Panc1 (cell line): ENCODE data around the gene PRDM10. TPM values are rescaled to one million over a fixed set of nuclear protein-coding genes. Genes with fewer than 3 reads are reported as not detected.

ENCODE experiments used
- ATAC-seq: fragments of 200-7000 bp; cut with Tn5 transposase; 2 replicates; pipeline ENCODE4 v1.9.1; 2020; ENCODE audit warnings: mild to moderate bottlenecking, moderate library complexity
- BruUV-seq: library from RNA; stranded (reverse); fragments of 400-500 nt; replicated peaks from 2 replicates; lab custom pipeline; 2021; lab: Mats Ljungman, UMichigan
- CTCF ChIA-PET: fragments of 300-600 bp; sonication (Branson Sonifier 250); formaldehyde crosslinking; loops from one replicate; lab custom pipeline; 2022; ENCODE audit warnings: antibody characterized with exemption; lab: Charles Lee
- POLR2A ChIA-PET: fragments of 300-600 bp; sonication (Branson Sonifier 250); formaldehyde crosslinking; loops from one replicate; lab custom pipeline; 2022; ENCODE audit warnings: antibody characterized with exemption; lab: Charles Lee
- DNase-seq: peaks from one replicate; pipeline ENCODE4 v3.0.0-alpha.2; 2010; ENCODE audit warnings: low read depth, low spot score
- H3K27ac ChIP-seq: 2 replicates; pipeline ENCODE4 v1.5.1; 2011; ENCODE audit warnings: mild to moderate bottlenecking, low read length, inconsistent platforms
- H3K27me3 ChIP-seq: fragments of 200-500 bp; sonication (Bioruptor generic); 2 replicates; pipeline ENCODE4 v1.6.0; 2014; ENCODE audit warnings: low read length, inconsistent platforms; ENCODE audit not compliant: control insufficient read depth, insufficient read depth
- H3K36me3 ChIP-seq: fragments of 200-500 bp; sonication (Bioruptor generic); 2 replicates; pipeline ENCODE4 v1.5.1; 2014; ENCODE audit warnings: inconsistent platforms, mild to moderate bottlenecking, low read length, moderate library complexity; ENCODE audit not compliant: control insufficient read depth, insufficient read depth
- H3K4me1 ChIP-seq: 2 replicates; pipeline ENCODE4 v1.5.1; 2011; ENCODE audit warnings: inconsistent platforms, mild to moderate bottlenecking, low read length, moderate library complexity; ENCODE audit not compliant: control insufficient read depth, insufficient read depth
- H3K4me3 ChIP-seq, 2 experiments: 2 replicates each; pipeline ENCODE4 v1.5.1; 2011 to 2012; ENCODE audit warnings: low read depth in 2 of 2, low read length in 2 of 2, mild to moderate bottlenecking in 2 of 2, inconsistent platforms in 1 of 2, moderate library complexity in 1 of 2
- H3K9me3 ChIP-seq: fragments of 200-500 bp; sonication (Bioruptor generic); 2 replicates; pipeline ENCODE4 v1.5.1; 2014; ENCODE audit warnings: low read depth, mild to moderate bottlenecking, inconsistent platforms, low read length, moderate library complexity; ENCODE audit not compliant: control insufficient read depth, insufficient read depth
- POLR2AphosphoS5 ChIP-seq: IDR thresholded peaks from 2 replicates; pipeline ENCODE4 v1.6.1; 2012; ENCODE audit warnings: mild to moderate bottlenecking, low read depth, low read length, moderate library complexity
- SIN3A ChIP-seq: IDR thresholded peaks from 2 replicates; pipeline ENCODE4 v1.6.1; 2012; ENCODE audit warnings: low read depth, mild to moderate bottlenecking, low read length, moderate library complexity, borderline replicate concordance; ENCODE audit not compliant: insufficient read depth
- TCF7L2 ChIP-seq: IDR thresholded peaks from 2 replicates; pipeline ENCODE4 v1.6.1; 2011; ENCODE audit warnings: mild to moderate bottlenecking, low read depth, low read length, inconsistent platforms
- in situ Hi-C: cut with HindIII; loops from 2 replicates; pipeline ENCODE4 v1.10.0; 2016; ENCODE audit warnings: low sequenced_read_pairs, low pct_unique_long_range_greater_than_20kb
- intact Hi-C: fragments of 100-400 bp; cut with micrococcal nuclease; formaldehyde crosslinking; loops from one replicate; pipeline ENCODE4 v1.10.0; 2022; ENCODE audit not compliant: unreplicated experiment
- total RNA-seq: library from RNA; stranded (reverse); gene quantifications from one replicate; pipeline ENCODE4 v1.2.1, GENCODE V29; 2021; ENCODE audit not compliant: unreplicated experiment
- TF ChIP-seq, protein P1 (sequence below), 2 experiments: IDR thresholded peaks; 2 replicates each; pipeline ENCODE4 v1.6.1; 2011 to 2012; ENCODE audit warnings: low read depth in 2 of 2, control low read depth in 1 of 2, low read length in 1 of 2, mild to moderate bottlenecking in 1 of 2, moderate library complexity in 1 of 2; ENCODE audit not compliant: insufficient read depth in 1 of 2
- TF ChIP-seq, protein P2 (sequence below): fragments of 450-650 bp; IDR thresholded peaks from 2 replicates; pipeline ENCODE4 v1.5.1; 2017; ENCODE audit warnings: mild to moderate bottlenecking

The PRDM10 gene
- total RNA-seq, 1 experiment from 2014 or later, result 12.5 TPM

DNA sequence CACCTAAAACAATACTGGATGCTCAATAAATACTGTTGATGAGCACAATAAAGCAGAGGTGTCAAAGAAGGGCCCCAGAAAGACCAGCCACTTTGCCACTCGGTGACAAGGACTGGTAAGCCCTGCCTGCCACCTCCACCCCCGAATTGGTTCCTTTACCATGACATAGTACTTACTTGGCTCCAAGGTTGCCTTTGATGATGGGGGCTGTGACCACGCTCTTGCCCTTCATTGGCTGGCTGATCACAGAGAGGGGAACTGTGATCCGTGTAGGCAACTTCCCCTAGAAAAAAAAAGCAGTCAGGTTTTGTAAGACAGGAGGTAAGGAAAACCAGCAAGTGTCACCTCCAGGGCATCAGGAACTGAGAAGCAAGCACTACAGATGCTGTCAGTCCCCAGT is 136.9 kb downstream of the PRDM10 start:
- H3K36me3 ChIP-seq, result peaks cover 11% of the 10 kb centered on the region; the same call in 1 of the 2 replicates

DNA sequence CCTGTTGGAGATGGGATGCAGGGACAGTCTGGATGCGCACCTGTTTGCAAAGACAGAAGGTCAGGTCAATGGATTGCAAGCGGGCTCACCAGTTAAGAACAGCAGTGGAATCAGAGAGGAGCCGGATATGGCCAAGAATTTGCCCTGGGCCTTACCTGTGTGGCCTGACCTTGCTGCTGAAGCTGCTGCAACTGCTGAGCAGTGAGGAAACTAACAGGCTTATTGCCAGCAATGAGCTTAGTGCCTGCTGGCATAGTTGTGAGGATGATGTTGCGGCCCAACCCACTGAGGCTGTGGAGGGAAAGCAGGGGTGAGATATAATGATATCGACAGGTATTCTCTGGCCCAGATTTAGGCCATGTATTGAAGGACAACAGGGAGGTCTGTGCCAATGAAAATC is 137.8 kb downstream of the PRDM10 start:
- Histone ChIP-seq H3K4me1 (peaks cover 29% of the 10 kb centered on the region), H3K27me3 (no peaks in the 10 kb centered on the region), H3K9me3 (no peaks in the 10 kb centered on the region), H3K27ac (peak overlapping the region; percentile 40; the same call in 1 of the 2 replicates), H3K4me3 (no peak overlapping the region), H3K36me3 (peaks cover 8% of the 10 kb centered on the region; the same call in 1 of the 2 replicates)
- in situ Hi-C loops (no loop called here), intact Hi-C loops (no loop called here)
- POLR2A ChIA-PET, result no interaction called here
- BruUV-seq, result no TSS peak
- ATAC-seq (no peak), DNase-seq (no peak)
- CTCF ChIA-PET, result no interaction called here
- TF ChIP-seq POLR2AphosphoS5 (no peak), TCF7L2 (no peak), SIN3A (no peak)
- TF ChIP-seq, protein P1, sequence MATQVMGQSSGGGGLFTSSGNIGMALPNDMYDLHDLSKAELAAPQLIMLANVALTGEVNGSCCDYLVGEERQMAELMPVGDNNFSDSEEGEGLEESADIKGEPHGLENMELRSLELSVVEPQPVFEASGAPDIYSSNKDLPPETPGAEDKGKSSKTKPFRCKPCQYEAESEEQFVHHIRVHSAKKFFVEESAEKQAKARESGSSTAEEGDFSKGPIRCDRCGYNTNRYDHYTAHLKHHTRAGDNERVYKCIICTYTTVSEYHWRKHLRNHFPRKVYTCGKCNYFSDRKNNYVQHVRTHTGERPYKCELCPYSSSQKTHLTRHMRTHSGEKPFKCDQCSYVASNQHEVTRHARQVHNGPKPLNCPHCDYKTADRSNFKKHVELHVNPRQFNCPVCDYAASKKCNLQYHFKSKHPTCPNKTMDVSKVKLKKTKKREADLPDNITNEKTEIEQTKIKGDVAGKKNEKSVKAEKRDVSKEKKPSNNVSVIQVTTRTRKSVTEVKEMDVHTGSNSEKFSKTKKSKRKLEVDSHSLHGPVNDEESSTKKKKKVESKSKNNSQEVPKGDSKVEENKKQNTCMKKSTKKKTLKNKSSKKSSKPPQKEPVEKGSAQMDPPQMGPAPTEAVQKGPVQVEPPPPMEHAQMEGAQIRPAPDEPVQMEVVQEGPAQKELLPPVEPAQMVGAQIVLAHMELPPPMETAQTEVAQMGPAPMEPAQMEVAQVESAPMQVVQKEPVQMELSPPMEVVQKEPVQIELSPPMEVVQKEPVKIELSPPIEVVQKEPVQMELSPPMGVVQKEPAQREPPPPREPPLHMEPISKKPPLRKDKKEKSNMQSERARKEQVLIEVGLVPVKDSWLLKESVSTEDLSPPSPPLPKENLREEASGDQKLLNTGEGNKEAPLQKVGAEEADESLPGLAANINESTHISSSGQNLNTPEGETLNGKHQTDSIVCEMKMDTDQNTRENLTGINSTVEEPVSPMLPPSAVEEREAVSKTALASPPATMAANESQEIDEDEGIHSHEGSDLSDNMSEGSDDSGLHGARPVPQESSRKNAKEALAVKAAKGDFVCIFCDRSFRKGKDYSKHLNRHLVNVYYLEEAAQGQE (IDR thresholded peaks at IDR 0.05; ENCODE audit: insufficient read depth in 1 of 2, low read depth in 2 of 2, low read length in 1 of 2), result no peak
- TF ChIP-seq, protein P2, sequence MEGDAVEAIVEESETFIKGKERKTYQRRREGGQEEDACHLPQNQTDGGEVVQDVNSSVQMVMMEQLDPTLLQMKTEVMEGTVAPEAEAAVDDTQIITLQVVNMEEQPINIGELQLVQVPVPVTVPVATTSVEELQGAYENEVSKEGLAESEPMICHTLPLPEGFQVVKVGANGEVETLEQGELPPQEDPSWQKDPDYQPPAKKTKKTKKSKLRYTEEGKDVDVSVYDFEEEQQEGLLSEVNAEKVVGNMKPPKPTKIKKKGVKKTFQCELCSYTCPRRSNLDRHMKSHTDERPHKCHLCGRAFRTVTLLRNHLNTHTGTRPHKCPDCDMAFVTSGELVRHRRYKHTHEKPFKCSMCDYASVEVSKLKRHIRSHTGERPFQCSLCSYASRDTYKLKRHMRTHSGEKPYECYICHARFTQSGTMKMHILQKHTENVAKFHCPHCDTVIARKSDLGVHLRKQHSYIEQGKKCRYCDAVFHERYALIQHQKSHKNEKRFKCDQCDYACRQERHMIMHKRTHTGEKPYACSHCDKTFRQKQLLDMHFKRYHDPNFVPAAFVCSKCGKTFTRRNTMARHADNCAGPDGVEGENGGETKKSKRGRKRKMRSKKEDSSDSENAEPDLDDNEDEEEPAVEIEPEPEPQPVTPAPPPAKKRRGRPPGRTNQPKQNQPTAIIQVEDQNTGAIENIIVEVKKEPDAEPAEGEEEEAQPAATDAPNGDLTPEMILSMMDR, result no peak

More for the DNA sequence above, 136.9 kb downstream of the PRDM10 start:
- intact Hi-C loops (no loop called here), in situ Hi-C loops (no loop called here)
- ChIA-PET POLR2A (no interaction called here), CTCF (no interaction called here)
- ATAC-seq, result no peak
- no TSS peak for BruUV-seq
- Histone ChIP-seq H3K4me3 (no peak overlapping the region), H3K4me1 (peaks cover 29% of the 10 kb centered on the region), H3K9me3 (no peaks in the 10 kb centered on the region), H3K27me3 (no peaks in the 10 kb centered on the region), H3K27ac (peak overlapping the region; percentile 67)
- TF ChIP-seq, protein P2, result no peak
- no peak for TF ChIP-seq SIN3A
- TF ChIP-seq POLR2AphosphoS5, result no peak
- TF ChIP-seq TCF7L2, result no peak
- TF ChIP-seq, protein P1 (IDR thresholded peaks at IDR 0.05; ENCODE audit: insufficient read depth in 1 of 2, low read depth in 2 of 2, low read length in 1 of 2), result no peak
- no peak for DNase-seq
